Mucosa of gallbladder (tissue), 1 donor: Measurements from ENCODE around the gene TBX3. TPM values are rescaled to one million over a fixed set of nuclear protein-coding genes. Genes with fewer than 3 reads are reported as not detected.
A peak's percentile ranks its signal among the peaks of the same experiment; 100 is the strongest.

Source experiments
- DNase-seq: peaks from one replicate; pipeline ENCODE4 v3.0.0-alpha.2; 2020; ENCODE audit warnings: low spot score
- total RNA-seq: library from RNA; stranded (reverse); gene quantifications from one replicate; pipeline ENCODE4 v1.2.1, GENCODE V29; 2021
- donor health status: DM: no; HTN: no; CAD: no.

The TBX3 gene
- total RNA-seq, 1 donor from 2014 or later: 12.0 TPM

DNA sequence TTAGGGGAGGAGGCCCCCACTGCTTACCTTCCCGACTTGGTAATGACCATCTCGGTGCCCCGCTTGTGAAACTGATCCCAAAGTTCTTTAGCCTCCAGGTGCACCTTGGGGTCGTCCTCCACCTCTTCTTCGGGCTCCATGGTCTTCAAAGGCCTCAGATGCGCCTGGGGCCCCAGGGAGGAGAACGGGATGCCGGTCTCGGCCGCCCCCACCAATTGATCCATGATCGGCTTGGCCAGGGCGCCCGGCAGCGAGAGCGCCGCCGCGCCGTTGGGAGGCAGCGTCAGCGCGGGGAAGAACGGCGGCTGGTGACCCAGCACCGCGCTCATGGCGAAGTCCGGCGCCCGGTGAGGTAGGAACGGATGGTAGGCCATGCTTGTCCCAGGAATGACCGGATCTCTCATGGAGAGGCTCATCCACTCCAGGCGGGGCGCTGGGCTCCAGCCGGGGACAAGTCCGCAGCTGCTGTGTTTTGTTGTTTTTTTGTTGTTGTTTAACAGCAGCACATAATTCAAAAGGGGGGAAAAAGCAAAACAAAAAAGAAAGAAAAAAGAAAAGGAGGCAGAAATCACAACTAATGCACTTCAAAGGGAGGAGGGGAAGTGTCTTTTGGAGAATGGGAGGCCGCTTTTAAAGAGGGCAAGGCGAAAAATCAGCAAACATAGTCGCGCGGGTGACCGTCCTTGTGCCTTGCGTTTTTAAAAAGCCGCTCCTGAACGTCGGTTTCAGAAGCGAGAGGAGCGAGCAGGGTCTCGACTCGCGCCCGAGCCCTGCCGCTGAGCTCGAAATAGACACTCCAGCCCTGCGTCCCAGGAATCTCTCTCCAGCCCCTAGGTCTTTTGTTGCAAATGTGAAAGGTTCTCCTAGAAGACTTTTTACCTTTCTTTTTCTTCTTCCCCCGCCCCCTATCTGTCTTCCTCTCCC, 928 bp downstream of the TBX3 start:
- peak; percentile 21 for DNase-seq

GRCh38 chr12:114682106-114682784, 1.7 kb downstream of the TBX3 start:
- DNase-seq: no peak

GRCh38 chr12:114681116-114681871, 2.7 kb downstream of the TBX3 start:
- DNase-seq: no peak

DNA sequence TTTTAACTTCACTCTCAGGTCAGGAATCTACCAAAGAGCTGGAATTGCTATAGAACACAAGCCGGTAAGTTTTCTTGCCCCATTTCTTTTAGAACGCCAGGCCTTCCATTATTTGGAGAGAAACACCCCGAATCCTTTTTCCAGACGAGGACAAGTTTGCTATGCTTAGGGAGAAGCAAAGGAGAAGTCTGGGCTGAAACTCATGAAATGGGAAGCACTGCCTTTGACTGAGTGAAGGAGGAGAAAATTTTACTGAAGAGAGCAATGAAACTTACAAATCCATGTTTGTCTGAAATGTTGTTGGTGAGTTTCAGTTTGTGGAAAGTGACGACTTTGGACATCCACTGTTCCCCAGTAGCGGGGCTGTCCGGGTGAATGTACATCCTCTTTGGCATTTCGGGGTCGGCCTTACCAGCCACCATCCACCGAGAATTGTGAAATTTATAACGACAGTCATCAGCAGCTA, 3.3 kb downstream of the TBX3 start:
- no peak for DNase-seq

- no peak for DNase-seq
These were observed 4.0 kb downstream of the TBX3 start for GRCh38 chr12:114679942-114680341.

DNA sequence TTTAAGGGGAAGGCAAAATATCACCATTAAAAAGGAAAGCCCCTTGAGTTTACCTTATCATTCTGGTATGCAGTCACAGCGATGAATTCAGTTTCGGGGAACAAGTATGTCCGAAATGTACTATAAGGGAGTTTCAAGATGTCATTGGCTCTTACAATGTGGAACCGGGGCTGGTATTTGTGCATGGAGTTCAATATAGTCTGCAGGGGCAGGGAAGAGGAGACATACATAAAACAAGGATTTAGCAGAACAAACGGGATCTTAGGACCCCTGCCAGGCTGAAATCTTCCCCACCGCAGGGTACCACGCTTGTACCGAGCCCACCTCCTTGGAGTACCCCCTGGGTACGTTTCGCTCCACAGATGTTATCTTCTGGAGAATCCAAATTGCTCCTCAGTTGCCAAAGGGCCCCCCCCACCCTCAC, 4.5 kb downstream of the TBX3 start:
- no peak for DNase-seq

DNA sequence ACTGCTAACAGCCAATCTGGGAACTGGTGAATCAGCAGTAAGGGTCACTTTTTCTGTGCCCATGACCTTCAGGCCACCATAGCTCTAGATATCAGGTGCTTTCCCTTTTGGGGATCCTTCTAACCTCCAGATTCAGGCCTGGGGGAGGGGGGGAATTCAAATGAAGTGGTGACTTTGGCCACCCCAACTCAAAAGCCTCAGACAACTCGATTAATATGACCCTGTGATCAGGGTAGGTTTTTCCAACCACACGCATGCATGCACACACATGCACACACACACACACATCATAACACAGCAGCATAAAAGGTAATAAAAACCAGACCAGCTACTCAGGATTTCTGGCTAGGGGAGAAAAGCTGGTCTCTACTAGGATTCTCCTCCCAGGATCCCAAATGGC, 5.3 kb downstream of the TBX3 start:
- DNase-seq: no peak

DNA sequence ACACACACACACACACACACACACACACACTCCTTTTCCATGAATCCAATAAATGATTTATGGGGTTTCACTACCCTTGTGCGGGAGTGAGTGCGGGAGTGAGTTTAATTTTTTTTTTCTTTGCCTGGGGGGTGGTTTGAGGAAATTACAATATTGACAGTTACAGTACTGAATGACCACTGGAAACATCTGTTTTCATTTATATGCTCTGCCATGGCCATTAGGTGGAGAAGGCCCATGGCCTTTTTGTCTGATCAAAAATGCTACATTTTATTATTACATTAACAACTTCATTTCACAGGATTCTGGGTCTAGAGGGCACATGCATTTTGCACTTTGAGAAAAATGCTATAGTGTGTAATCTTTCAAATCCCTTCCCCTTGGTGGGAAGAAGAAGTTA, 5.9 kb downstream of the TBX3 start:
- DNase-seq: no peak

GRCh38 chr12:114676142-114676741, 7.7 kb downstream of the TBX3 start:
- DNase-seq: no peak

DNA sequence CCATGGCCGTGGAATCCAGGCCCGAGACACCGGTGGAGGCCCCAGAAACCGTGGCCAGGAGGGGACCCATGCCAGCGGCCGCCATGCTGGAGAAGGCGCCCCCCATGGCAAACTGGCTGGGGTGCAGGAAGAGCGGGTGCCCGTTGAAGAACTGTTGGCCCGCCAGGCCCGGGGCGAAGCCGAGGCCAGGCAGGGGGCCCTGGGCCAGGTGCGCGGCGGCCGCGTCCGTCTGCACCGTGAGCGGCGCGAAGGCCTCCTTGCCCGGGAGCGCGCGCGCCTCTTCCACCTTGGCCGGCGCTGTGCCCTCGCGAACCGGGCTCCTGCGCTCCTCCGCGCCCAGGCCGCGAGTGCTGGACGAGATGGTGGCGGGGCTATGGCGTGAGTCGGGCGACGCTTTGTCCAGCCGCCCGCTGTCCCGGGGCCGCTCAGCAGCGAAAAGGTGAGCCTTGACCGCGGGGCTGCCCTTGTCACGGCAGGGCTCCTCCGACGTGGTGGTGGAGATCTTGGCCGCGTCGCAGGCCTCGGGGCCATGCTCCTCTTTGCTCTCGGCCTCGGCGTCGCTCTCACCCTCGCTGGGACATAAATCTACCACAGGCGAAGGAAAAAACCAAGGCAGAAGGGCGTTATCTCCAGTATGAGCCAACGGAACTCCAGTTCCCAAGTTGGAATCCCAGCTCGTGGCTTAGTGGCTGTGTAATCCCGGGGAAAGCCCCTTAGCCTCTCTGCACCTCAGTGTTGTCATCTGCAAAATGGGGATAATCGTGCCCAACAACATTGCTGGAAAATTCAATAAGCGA, 9.5 kb downstream of the TBX3 start:
- DNase-seq: no peak

GRCh38 chr12:114673901-114674250, 10.1 kb downstream of the TBX3 start:
- no peak for DNase-seq

DNA sequence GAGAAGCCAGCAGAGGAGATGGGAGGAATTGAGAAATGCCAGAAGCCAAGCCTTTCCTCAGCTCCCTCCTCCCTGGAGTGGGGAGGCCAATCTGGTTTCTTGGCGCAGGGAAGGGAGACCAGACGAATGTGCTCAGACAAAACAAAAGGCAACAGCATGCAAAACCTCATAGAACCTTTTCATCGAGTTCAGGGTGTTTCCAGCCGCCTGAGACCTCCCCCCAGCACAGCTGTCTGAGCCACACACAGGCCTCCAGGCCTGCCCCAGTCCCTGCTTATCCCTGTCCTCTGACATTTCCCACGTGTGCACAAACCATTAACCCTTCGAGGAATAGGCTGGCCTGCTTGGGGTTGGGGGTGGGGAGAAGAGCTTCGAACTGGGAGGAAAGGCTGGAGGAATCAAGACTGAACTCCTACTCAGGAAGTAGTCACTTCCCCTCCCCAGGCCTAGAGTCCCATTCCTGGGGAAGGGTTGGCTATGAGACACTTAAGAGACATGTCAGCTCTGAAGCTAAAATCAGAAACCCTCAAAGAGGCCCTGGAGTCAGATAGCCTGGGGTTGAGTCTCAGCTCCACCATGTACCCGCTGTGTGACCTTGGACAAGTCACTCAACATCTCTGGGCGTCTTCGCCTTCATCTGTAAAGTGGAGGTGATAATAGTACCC, 10.7 kb downstream of the TBX3 start:
- peak; percentile 46 for DNase-seq

DNA sequence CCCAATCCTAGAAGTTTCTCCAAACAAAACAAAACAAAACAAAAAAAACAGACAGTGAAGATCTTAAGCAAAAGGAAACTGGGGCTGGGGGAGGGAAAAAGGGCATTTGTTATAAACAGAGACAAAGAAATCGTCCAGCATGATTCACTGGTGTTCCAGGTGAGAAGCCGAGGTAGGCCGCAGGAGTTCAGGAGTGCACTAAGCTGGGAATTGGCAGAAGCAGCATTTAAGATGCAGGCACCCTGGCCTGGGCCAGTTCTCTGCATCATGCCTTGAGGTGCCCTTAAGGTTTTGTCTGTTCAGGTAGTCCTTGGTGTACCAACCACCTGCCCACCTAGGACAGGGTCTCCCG, 11.2 kb downstream of the TBX3 start:
- DNase-seq: no peak

GRCh38 chr12:114671443-114672411, 12.2 kb downstream of the TBX3 start:
- no peak for DNase-seq

GRCh38 chr12:114671066-114671442, 12.9 kb downstream of the TBX3 start:
- DNase-seq: no peak

DNA sequence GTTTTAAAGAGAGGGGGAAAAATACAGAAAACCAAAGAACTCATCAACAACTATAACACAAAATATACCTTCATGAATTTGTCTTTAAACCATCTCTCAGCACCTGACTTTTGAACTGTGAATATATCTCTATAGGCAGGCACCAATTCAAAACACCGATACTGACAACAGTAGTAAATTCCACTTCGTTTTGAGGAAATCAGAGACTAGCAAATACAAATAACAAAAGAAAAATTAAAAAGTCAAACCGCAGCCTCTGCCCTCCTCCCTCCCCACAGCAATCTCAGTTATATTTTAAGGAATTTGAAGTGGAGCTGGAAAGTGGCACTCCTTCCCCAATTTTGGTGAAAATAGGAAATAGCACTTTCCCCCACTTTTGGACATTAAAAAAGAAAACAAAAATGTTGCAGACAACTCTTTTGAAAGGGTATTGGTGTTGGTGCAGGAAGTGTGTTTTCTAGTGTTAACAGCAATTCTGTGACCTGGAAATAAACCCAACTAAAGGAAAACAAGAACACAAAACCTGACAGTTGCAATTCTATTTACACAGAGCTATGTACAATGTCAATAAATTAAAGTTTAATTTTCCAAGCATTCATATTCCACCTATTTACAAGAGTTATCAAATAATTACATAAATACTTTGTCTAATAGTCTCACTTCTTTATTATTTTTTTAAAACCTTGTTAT, 13.5 kb downstream of the TBX3 start:
- no peak for DNase-seq

GRCh38 chr12:114669401-114670290, 14.3 kb downstream of the TBX3 start:
- no peak for DNase-seq

GRCh38 chr12:114668886-114669288, 15.1 kb downstream of the TBX3 start:
- no peak for DNase-seq
